ENCODE data around the gene PSMB10. TPM values are rescaled to one million over a fixed set of nuclear protein-coding genes. Genes with fewer than 3 reads are reported as not detected.
A peak's percentile ranks its signal among the peaks of the same experiment; 100 is the strongest.

PSMB10 gene
- total RNA-seq, 4 donors from 2014 or later = 22.9 to 57.6 (median 39.4) TPM

DNA sequence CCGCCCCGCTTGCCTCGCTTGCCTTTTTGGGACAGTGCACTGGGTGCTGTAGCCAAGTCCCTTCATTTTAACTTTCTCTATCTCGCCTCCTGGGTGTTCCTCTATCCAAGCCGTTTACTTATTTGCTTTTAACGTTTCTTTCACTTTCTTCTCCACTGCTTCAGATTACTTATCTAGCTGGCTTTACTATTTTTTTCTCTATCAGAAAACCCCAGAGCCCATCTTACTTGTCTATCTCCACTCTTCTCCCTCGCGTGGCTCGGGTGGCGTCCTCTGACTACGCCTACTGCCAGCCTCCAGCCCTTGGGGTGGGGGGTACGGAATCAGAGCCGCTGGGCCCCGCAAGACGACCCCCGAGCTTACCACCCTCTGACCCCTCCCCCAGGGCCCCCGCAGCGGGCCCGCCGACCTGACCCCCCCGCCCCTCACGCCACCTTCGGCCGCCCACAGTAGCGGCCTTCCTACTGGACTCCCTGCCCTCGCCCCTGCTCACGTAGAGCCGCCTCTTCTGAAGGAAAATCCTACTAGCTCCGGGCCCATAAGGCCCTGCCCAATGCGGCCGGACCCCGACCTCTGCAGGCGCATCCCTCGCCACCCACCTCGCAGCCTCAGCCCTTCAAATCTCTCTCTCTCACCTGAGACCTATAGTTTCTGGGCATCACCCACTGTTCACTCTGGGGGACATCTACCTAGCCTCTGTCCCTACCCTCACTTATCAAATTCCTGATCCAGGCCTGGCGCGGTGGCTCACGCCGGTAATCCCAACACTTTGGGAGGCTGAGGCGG, 32.8 kb upstream of the PSMB10 start:
- TF ChIP-seq POLR2A (IDR thresholded peaks at IDR 0.05) (no peak), EP300 (IDR thresholded peaks at IDR 0.05) (no peak)
- TF ChIP-seq, protein P1, sequence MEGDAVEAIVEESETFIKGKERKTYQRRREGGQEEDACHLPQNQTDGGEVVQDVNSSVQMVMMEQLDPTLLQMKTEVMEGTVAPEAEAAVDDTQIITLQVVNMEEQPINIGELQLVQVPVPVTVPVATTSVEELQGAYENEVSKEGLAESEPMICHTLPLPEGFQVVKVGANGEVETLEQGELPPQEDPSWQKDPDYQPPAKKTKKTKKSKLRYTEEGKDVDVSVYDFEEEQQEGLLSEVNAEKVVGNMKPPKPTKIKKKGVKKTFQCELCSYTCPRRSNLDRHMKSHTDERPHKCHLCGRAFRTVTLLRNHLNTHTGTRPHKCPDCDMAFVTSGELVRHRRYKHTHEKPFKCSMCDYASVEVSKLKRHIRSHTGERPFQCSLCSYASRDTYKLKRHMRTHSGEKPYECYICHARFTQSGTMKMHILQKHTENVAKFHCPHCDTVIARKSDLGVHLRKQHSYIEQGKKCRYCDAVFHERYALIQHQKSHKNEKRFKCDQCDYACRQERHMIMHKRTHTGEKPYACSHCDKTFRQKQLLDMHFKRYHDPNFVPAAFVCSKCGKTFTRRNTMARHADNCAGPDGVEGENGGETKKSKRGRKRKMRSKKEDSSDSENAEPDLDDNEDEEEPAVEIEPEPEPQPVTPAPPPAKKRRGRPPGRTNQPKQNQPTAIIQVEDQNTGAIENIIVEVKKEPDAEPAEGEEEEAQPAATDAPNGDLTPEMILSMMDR (IDR thresholded peaks at IDR 0.05) = no peak
- H3K4me1 ChIP-seq = peaks cover 0 to 36% (median 27%) of the 10 kb centered on the region in 4 donors
- H3K9me3 ChIP-seq = no peaks in the 10 kb centered on the region
- peak overlapping the region; percentile 89 to 99 (median 96) for H3K27ac ChIP-seq
- H3K36me3 ChIP-seq = no peaks in the 10 kb centered on the region
- no peaks in the 10 kb centered on the region for H3K27me3 ChIP-seq
- 37 to 38% methylated on average over 38 to 40 of the region's 40 CpGs for WGBS, 2 donors
- DNase-seq (ENCODE audit: low spot score in 2 of 2) = no peak
- peak overlapping the region; percentile 80 to 100 (median 92) for H3K4me3 ChIP-seq

DNA sequence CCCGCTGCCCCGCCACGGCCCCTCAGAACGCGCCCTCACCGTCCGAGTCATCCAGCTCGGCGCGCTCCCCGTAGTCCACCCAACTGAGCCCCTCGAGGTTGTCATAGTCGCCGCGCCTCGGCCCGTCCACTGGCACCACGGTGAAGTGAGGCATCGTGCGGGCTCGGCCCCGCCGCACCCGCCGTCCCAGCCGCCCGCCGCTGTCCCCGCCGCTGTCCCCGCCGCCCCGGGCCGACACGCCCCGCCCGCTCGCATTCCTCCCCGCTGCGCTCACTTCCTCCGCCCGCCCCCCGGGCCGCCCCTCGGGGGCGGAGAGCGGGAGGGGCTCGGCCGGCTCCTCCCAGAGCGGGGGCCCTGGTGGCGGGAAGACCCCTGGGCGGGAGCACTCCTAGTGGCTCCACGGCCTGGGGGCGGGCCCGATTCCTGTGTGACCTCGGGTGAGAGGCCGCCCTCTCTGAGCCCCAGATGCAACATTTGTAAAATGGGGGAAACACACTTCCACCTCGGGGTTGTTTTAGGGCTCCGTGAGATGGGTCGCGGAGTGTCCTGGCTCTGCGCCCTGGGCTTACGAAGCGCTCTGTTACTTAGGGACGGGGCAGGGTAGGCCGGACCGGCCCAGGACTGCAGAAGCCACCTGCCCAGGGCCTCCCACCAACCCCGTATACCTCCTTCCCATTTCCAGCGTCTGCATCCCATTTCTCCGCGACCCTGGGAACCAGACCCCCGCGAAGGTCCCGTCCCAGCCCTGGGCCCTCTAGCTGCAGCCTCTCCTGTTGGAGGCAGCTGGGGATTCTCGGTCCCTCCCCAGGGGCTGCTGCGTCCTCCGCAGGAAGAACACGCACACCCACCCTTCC, 32.0 kb upstream of the PSMB10 start, which contains the start of gene SLC12A4:
Gene SLC12A4, minus strand, starts transcription at position 238 of the 854 bp plus-strand sequence. Its CDS starts 84 bp downstream, at position 154.
- peaks cover 0 to 44% (median 35%) of the 10 kb centered on the region in 4 donors for H3K4me1 ChIP-seq

DNA sequence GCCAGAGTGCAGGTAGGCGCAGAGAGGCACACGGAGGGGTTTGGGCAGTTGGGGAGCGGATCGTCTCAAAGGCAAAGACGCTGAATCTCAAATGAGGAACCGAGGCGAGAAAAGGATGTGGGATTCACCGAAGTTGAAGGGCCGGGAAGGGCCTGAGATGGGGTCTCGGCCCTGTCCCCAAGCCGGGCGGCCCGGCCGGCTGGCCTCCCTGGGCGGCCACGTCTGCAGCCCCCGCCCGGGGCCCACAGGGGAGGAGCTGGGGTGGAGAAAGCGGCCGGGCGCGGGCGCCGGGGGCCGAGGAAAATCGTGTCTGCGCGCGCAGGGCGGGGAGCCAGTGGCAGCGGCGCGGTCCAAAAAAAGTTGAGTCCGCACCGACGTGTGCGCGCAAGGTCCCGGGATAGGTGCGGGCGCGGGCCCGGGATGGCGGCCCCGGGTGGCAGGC, 31.3 kb upstream of the PSMB10 start:
- H3K36me3 ChIP-seq = peaks cover 0 to 4% (median 0%) of the 10 kb centered on the region in 3 donors
- H3K27me3 ChIP-seq = no peaks in the 10 kb centered on the region
- TF ChIP-seq EP300 (IDR thresholded peaks at IDR 0.05) = no peak
- TF ChIP-seq POLR2A (IDR thresholded peaks at IDR 0.05) = no peak
- TF ChIP-seq, protein P1 (IDR thresholded peaks at IDR 0.05) = no peak
- no peak for DNase-seq (ENCODE audit: low spot score in 2 of 2)
- H3K27ac ChIP-seq = peak overlapping the region; percentile 89 to 99 (median 96)
- WGBS, 2 donors = 0 to 1% methylated on average over 21 to 27 of the region's 45 CpGs
- H3K4me3 ChIP-seq = peak overlapping the region; percentile 80 to 100 (median 92)
- H3K9me3 ChIP-seq = no peaks in the 10 kb centered on the region
- peaks cover 0 to 50% (median 41%) of the 10 kb centered on the region in 4 donors for H3K4me1 ChIP-seq

More for the DNA sequence above, 32.0 kb upstream of the PSMB10 start, which contains the start of gene SLC12A4:
- peak within 1 kb of the TSS; percentile 80 to 100 (median 92) for H3K4me3 ChIP-seq
- no peaks in the 10 kb centered on the region for H3K36me3 ChIP-seq
- TF ChIP-seq POLR2A (IDR thresholded peaks at IDR 0.05) = peak; percentile 79 to 96
- TF ChIP-seq EP300 (IDR thresholded peaks at IDR 0.05) = peak in 1 of 2 donors; percentile 85
- TF ChIP-seq, protein P1 (IDR thresholded peaks at IDR 0.05) = peak in 2 of 5 experiments; percentile 28 to 39
- 1 to 4% methylated on average over 33 to 44 of the region's 78 CpGs for WGBS, 2 donors
- H3K9me3 ChIP-seq = no peaks in the 10 kb centered on the region
- DNase-seq (ENCODE audit: low spot score in 2 of 2) = peak; percentile 65 to 75
- H3K27me3 ChIP-seq = no peaks in the 10 kb centered on the region
- H3K27ac ChIP-seq = peak within 1 kb of the TSS; percentile 89 to 99 (median 96)

DNA sequence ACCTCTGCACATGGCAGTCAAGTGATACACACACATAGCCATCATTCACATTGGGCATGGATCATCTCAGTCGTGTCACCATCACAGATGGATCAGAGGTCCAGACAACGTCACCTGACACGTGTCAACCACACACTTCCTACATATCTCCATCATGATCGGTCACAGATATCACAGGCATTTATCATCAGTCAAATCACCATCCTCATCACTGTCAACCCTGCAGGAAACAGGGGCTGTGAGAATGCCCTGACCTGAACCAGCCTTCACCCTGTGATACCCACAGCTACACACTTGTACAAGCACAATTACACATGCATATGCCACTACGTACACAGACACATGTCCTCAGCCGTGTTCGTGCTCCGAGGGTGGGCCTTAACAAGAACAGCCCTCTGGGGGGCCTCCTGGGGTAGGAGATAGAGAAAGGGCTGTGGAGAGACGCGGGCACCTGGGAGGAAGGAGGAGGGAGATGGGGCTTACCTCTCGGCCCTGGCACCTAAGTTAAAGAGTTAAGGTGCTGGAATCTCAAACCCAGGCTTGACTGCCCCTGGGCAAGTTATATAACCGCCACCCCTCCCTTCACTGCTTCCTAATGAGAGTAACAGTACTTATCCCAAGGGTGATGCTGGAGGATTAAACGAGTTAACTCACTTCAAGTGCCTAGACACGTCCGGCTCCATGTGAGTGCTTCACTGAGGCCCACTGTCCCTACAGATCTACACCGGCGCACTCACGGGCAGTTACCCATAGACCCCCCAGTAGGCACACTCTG, 30.7 kb upstream of the PSMB10 start:
- Histone ChIP-seq H3K27me3 (no peaks in the 10 kb centered on the region), H3K36me3 (peaks cover 0 to 10% (median 0%) of the 10 kb centered on the region in 3 donors), H3K27ac (peak overlapping the region; percentile 89 to 99 (median 96)), H3K9me3 (no peaks in the 10 kb centered on the region), H3K4me3 (peak overlapping the region; percentile 80 to 100 (median 92)), H3K4me1 (peaks cover 0 to 56% (median 43%) of the 10 kb centered on the region in 4 donors)
- no peak for DNase-seq (ENCODE audit: low spot score in 2 of 2)
- TF ChIP-seq EP300 (IDR thresholded peaks at IDR 0.05) (no peak), POLR2A (IDR thresholded peaks at IDR 0.05) (no peak)
- TF ChIP-seq, protein P1 (IDR thresholded peaks at IDR 0.05) = no peak
- WGBS, 2 donors = 4 to 6% methylated on average over 18 of the region's 18 CpGs
